WTC11 (cell line): ENCODE data around the gene PHF24.

Experiments
- CTCF ChIP-seq: fragments of 200-600 bp; IDR thresholded peaks from 2 replicates; pipeline ENCODE4 v1.8.0; 2022; ENCODE audit warnings: antibody characterized with exemption
- IRF2 ChIP-seq: sonication (generic); formaldehyde crosslinking; IDR thresholded peaks from 2 replicates; pipeline ENCODE4 v1.8.0; 2022; ENCODE audit warnings: low read depth, missing genetic modification reagents, borderline replicate concordance
- JUN ChIP-seq: sonication (generic); formaldehyde crosslinking; IDR thresholded peaks from 2 replicates; pipeline ENCODE4 v1.8.0; 2023; ENCODE audit warnings: mild to moderate bottlenecking, missing genetic modification reagents
- MAX ChIP-seq: sonication (generic); formaldehyde crosslinking; IDR thresholded peaks from 2 replicates; pipeline ENCODE4 v1.8.0; 2022; ENCODE audit warnings: mild to moderate bottlenecking, missing genetic modification reagents
- NR2C2 ChIP-seq: sonication (generic); formaldehyde crosslinking; IDR thresholded peaks from 2 replicates; pipeline ENCODE4 v1.8.0; 2022; ENCODE audit warnings: mild to moderate bottlenecking, missing genetic modification reagents
- TP53 ChIP-seq: sonication (generic); formaldehyde crosslinking; IDR thresholded peaks from 2 replicates; pipeline ENCODE4 v1.8.1; 2023; ENCODE audit warnings: mild to moderate bottlenecking, missing genetic modification reagents
- USF1 ChIP-seq: sonication (generic); formaldehyde crosslinking; IDR thresholded peaks from 2 replicates; pipeline ENCODE4 v1.8.0; 2022; ENCODE audit warnings: mild to moderate bottlenecking, missing genetic modification reagents
- ZNF281 ChIP-seq: sonication (generic); formaldehyde crosslinking; IDR thresholded peaks from 2 replicates; pipeline ENCODE4 v1.8.0; 2023; ENCODE audit warnings: mild to moderate bottlenecking, missing genetic modification reagents
- ZNF425 ChIP-seq: fragments of 250-450 bp; sonication (Bioruptor Pico); conservative IDR thresholded peaks from 2 replicates; pipeline ENCODE4 v1.9.0; 2021; ENCODE audit warnings: mild to moderate bottlenecking

GRCh38 chr9:35029241-35029640 is 71.2 kb downstream of the PHF24 start:
- no peak for TF ChIP-seq USF1 (CRISPR knock-in tag)
- no peak for TF ChIP-seq TP53
- no peak for TF ChIP-seq IRF2
- TF ChIP-seq ZNF281 (CRISPR knock-in tag) = no peak
- TF ChIP-seq NR2C2 (CRISPR knock-in tag) = no peak
- no peak for TF ChIP-seq MAX
- no peak for TF ChIP-seq ZNF425 (CRISPR knock-in tag)
- no peak for TF ChIP-seq JUN
- no peak for TF ChIP-seq CTCF
